HepG2 (cell line): ENCODE measurements around the gene HTD2. TPM values are rescaled to one million over a fixed set of nuclear protein-coding genes. Genes with fewer than 3 reads are reported as not detected.
"Not testable (repeated sequence)": the region's sequence is repeated elsewhere in the genome, so short reads cannot be mapped to it uniquely, and the experiment has no call there.

ENCODE experiments used
- ATAC-seq: fragments of 200-7000 bp; cut with Tn5 transposase; 3 replicates; pipeline ENCODE4 v1.9.1; 2020; ENCODE audit warnings: mild to moderate bottlenecking, moderate library complexity
- BruUV-seq: library from RNA; stranded (reverse); fragments of 400-500 nt; replicated peaks from 2 replicates; lab custom pipeline; 2021; lab: Mats Ljungman, UMichigan
- CTCF ChIA-PET: fragments of 300-600 bp; formaldehyde crosslinking; extraction: SDS; loops from one replicate; lab custom pipeline; 2021; ENCODE audit warnings: low total read pairs, inconsistent platforms, low intra/inter-chr PET ratio; lab: Yijun Ruan, JAX
- POLR2A ChIA-PET: fragments of 350-600 bp; sonication (Branson Sonifier 250); formaldehyde crosslinking; loops from one replicate; lab custom pipeline; 2020; ENCODE audit warnings: antibody characterized with exemption, inconsistent platforms; lab: Yijun Ruan, JAX
- DNase-seq: peaks from one replicate; pipeline ENCODE4 v3.0.0-alpha.2; 2015; ENCODE audit warnings: low spot score
- FAIRE-seq: peaks from 3 replicates; lab custom pipeline; 2011; peaks lifted over from hg19 to GRCh38; lab: Jason Lieb, UNC
- H2AFZ ChIP-seq: one replicate; pipeline ENCODE4 v1.6.1; 2011; ENCODE audit warnings: low read length, inconsistent platforms
- H3K27ac ChIP-seq: fragments of 300-600 bp; 3 replicates; pipeline ENCODE4 v1.8.0; 2011; ENCODE audit warnings: mixed run types, mild to moderate bottlenecking, mixed read lengths, low read length, inconsistent platforms; ENCODE audit not compliant: insufficient read depth; ENCODE audit errors: extremely low read length
- H3K27me3 ChIP-seq, 2 experiments: fragments of 200-600 bp in 1 of 2; 2 replicates in 1 of 2; 3 replicates in 1 of 2; pipeline versions ENCODE4 v1.6.0 to v1.8.0; 2011; ENCODE audit warnings: low read length in 2 of 2, mild to moderate bottlenecking in 2 of 2, moderate library complexity in 2 of 2, inconsistent platforms in 1 of 2; ENCODE audit not compliant: insufficient read depth in 2 of 2, control insufficient read depth in 1 of 2
- H3K36me3 ChIP-seq, 2 experiments: fragments of 200-600 bp in 1 of 2; replicated peaks in 1 of 2; 2 replicates in 1 of 2; 3 replicates in 1 of 2; pipeline versions ENCODE4 v1.5.1 to v1.8.0; 2011; ENCODE audit warnings: low read length in 2 of 2, inconsistent platforms in 1 of 2; ENCODE audit not compliant: insufficient read depth in 2 of 2, control insufficient read depth in 1 of 2
- H3K4me1 ChIP-seq: 2 replicates; pipeline ENCODE4 v1.5.1; 2012; ENCODE audit warnings: low read length, inconsistent platforms; ENCODE audit not compliant: insufficient read depth
- H3K4me2 ChIP-seq: 2 replicates; pipeline ENCODE4 v1.6.0; 2011; ENCODE audit warnings: low read depth, low read length, inconsistent platforms
- H3K4me3 ChIP-seq, 3 experiments: fragments of 200-600 bp in 1 of 3; sonication (generic), shearing (Covaris generic) in 1 of 3; replicated peaks in 1 of 3; 2 replicates each; pipeline ENCODE4 v1.5.1; 2011 to 2016; ENCODE audit warnings: low read length in 3 of 3, inconsistent platforms in 2 of 3, low read depth in 2 of 3, mild to moderate bottlenecking in 2 of 3, control low read depth in 1 of 3, mixed read lengths in 1 of 3; ENCODE audit not compliant: insufficient read depth in 1 of 3
- H3K79me2 ChIP-seq: one replicate; pipeline ENCODE4 v1.6.1; 2011; ENCODE audit warnings: low read length, inconsistent platforms; ENCODE audit not compliant: insufficient read depth
- H3K9ac ChIP-seq: 2 replicates; pipeline ENCODE4 v1.6.0; 2011; ENCODE audit warnings: mild to moderate bottlenecking, low read depth, low read length, inconsistent platforms; ENCODE audit not compliant: insufficient read depth
- H3K9me3 ChIP-seq: 2 replicates; pipeline ENCODE4 v1.5.1; 2012; ENCODE audit warnings: mild to moderate bottlenecking, low read length
- H4K20me1 ChIP-seq: 2 replicates; pipeline ENCODE4 v1.6.0; 2011; ENCODE audit warnings: inconsistent platforms, mild to moderate bottlenecking, low read length, moderate library complexity; ENCODE audit not compliant: insufficient read depth
- TOPORS ChIP-seq: sonication (generic); formaldehyde crosslinking; IDR thresholded peaks from 2 replicates; pipeline ENCODE4 v1.8.0; 2023; ENCODE audit warnings: mild to moderate bottlenecking, missing genetic modification reagents
- ZKSCAN1 ChIP-seq: fragments of 150-350 bp; IDR thresholded peaks from 2 replicates; pipeline ENCODE4 v1.6.1; 2014; ENCODE audit warnings: low read length
- WGBS: methylation state at CpG from one replicate; pipeline ENCODE4 v1.1.6; 2017; ENCODE audit warnings: low lambda C conversion rate; 5-methylcytosine and 5-hydroxymethylcytosine counted together
- in situ Hi-C: cut with HindIII; loops from 2 replicates; pipeline ENCODE4 v1.10.0; 2017; ENCODE audit warnings: low pct_unique_long_range_greater_than_20kb; ENCODE audit not compliant: extremely low pct_ligation_motif_present
- intact Hi-C: fragments of 100-400 bp; cut with micrococcal nuclease; formaldehyde crosslinking; loops from one replicate; pipeline ENCODE4 v1.10.0; 2022; ENCODE audit not compliant: unreplicated experiment
- polyA plus RNA-seq, 8 experiments: library from polyadenylated mRNA; depleted of rRNA in 3 of 8; stranded (reverse) in 7 of 8; unstranded in 1 of 8; fragments of >200 nt; fragmentation: Illumina TruSeq in 4 of 8; extraction: Trizol in 4 of 8; gene quantifications; 2 replicates each; pipeline versions ENCODE4 v1.2.1 to v1.2.3, GENCODE V29; 2011 to 2016; ENCODE audit warnings: low read depth in 4 of 8, missing spikeins in 1 of 8, mixed read lengths in 1 of 8; ENCODE audit not compliant: insufficient read depth in 1 of 8
- total RNA-seq, 5 experiments: library from RNA; depleted of rRNA; stranded (reverse); fragments of >200 nt; fragmentation: Illumina TruSeq; extraction: Trizol; gene quantifications; 2 replicates each; pipeline ENCODE4 v1.2.3, GENCODE V29; 2016; ENCODE audit warnings: low read depth in 1 of 5

HTD2 gene
- total and polyA plus RNA-seq, 2 of the 13 experiments (the other 11 are each of a cell fraction or from before 2014, with no cell fraction given): 8.6 to 13.7 TPM

DNA sequence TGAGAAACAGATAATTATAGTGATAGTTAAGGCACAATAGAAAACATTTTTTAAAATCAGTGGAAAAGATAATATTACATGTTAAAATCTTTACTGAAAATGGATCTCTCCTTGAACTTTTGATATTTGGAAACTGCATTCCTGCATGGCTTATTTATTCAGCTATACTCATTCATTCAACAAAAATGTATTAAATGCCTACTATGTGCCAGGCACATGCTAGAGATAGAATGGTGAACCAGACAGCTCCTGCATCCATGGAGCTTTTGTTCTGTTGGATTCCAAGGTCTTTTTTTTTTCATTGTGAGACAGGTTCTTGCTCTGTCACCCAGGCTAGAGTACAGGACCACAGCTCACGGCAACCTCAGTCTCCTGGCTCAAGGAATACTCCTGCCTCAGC, 30.9 kb downstream of the HTD2 start:
- DNase-seq (no peak), FAIRE-seq (no peak), ATAC-seq (no peak)
- H3K27ac ChIP-seq: no peak overlapping the region
- peaks cover 23% of the 10 kb centered on the region for H3K4me1 ChIP-seq
- no TSS peak for BruUV-seq
- H3K9ac ChIP-seq: no peak overlapping the region
- no peaks in the 10 kb centered on the region for H4K20me1 ChIP-seq
- H3K9me3 ChIP-seq: no peaks in the 10 kb centered on the region
- no peak overlapping the region for H3K4me2 ChIP-seq
- POLR2A ChIA-PET: interaction anchor here (2.7 kb wide), 1 partner anchor 31 kb away, joined by 10 read pairs; the partner anchor contains the start of genes HTD2 and RPP14
- no peak overlapping the region for H2AFZ ChIP-seq
- H3K79me2 ChIP-seq: peaks cover 9% of the 10 kb centered on the region
- WGBS: 92% methylated on average over 1 of the region's 1 CpG
- in situ Hi-C loops: no loop called here
- intact Hi-C loops: loop anchor here (10.0 kb wide), 1 partner anchor 198 kb away; the partner anchor contains the start of gene ACOX2
- no peak overlapping the region for H3K4me3 ChIP-seq
- H3K36me3 ChIP-seq: 0 out of 5 replicates have a peak, but pooled peaks cover 0 to 3% of the 10 kb centered on the region in 2 experiments
- TF ChIP-seq ZKSCAN1 (peak; percentile 90), TOPORS (CRISPR knock-in tag) (no peak)
- H3K27me3 ChIP-seq: no peaks in the 10 kb centered on the region; a peak in 1 of 5 replicates
- CTCF ChIA-PET: no interaction called here

DNA sequence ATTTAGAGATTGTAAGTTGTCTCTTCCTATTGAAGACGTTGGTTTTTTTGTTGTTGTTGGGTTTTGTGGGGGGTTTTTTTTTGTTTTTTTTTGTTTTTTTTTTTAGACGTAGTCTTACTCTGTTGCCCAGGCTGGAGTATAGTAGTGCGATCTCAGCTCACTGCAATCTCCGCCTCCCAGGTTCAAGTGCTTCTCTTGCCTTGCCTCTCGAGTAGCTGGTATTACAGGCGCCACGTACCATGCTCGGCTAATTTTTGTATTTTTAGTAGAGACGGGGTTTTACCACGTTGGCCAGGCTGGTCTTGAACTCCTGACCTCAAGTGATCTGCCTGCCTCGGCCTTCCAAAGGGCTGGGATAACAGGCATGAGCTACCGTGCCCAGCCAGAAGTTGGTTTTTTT, 32.8 kb downstream of the HTD2 start:
- CTCF ChIA-PET, H3K4me2 ChIP-seq, H2AFZ ChIP-seq, H3K27ac ChIP-seq, H3K9ac ChIP-seq, H4K20me1 ChIP-seq, FAIRE-seq, H3K4me3 ChIP-seq, H3K9me3 ChIP-seq, DNase-seq, ATAC-seq, H3K36me3 ChIP-seq, in situ Hi-C loops, POLR2A ChIA-PET, H3K79me2 ChIP-seq, BruUV-seq, H3K27me3 ChIP-seq: not testable (repeated sequence)
- 98% methylated on average over 10 of the region's 12 CpGs for WGBS
- H3K4me1 ChIP-seq: peaks cover 36% of the 10 kb centered on the region
- intact Hi-C loops: loop anchor here (10.0 kb wide), 1 partner anchor 196 kb away; the partner anchor contains the start of gene ACOX2
